ENCODE measurements around the gene PCDHGA1.

- TF ChIP-seq, protein P1, sequence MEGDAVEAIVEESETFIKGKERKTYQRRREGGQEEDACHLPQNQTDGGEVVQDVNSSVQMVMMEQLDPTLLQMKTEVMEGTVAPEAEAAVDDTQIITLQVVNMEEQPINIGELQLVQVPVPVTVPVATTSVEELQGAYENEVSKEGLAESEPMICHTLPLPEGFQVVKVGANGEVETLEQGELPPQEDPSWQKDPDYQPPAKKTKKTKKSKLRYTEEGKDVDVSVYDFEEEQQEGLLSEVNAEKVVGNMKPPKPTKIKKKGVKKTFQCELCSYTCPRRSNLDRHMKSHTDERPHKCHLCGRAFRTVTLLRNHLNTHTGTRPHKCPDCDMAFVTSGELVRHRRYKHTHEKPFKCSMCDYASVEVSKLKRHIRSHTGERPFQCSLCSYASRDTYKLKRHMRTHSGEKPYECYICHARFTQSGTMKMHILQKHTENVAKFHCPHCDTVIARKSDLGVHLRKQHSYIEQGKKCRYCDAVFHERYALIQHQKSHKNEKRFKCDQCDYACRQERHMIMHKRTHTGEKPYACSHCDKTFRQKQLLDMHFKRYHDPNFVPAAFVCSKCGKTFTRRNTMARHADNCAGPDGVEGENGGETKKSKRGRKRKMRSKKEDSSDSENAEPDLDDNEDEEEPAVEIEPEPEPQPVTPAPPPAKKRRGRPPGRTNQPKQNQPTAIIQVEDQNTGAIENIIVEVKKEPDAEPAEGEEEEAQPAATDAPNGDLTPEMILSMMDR (IDR thresholded peaks at IDR 0.05 in 4 of 5, conservative IDR thresholded peaks at IDR 0.05 in 1 of 5): no peak
- TF ChIP-seq POLR2A (IDR thresholded peaks at IDR 0.05): no peak
Measured at GRCh38 chr5:141495453-141495811, 165.1 kb downstream of the PCDHGA1 start.
